ENCODE results near the gene NHERF1. TPM values are rescaled to one million over a fixed set of nuclear protein-coding genes. Genes with fewer than 3 reads are reported as not detected.
A peak's percentile ranks its signal among the peaks of the same experiment; 100 is the strongest.

The NHERF1 gene
- total RNA-seq, 2 experiments from 2014 or later: 254 to 281 TPM

GRCh38 chr17:74775409-74776043 is 27.1 kb downstream of the NHERF1 start:
- peak overlapping the region; percentile 98 for H3K4me3 Mint-ChIP-seq
- no peaks in the 10 kb centered on the region for H3K9me3 Mint-ChIP-seq
- ChIA-PET POLR2A (no interaction called here), CTCF (interaction anchor here (0.5 to 5.4 kb wide), 11 partner anchors 8 to 766 kb away, joined by 3 to 34 read pairs (median 4); partner anchors contain the start of gene RAB37)
- no peak for DNase-seq
- H3K36me3 Mint-ChIP-seq (ENCODE audit: low read depth): peaks cover 45% of the 10 kb centered on the region
- peak overlapping the region; percentile 90 for H3K27ac Mint-ChIP-seq
- peaks cover 72% of the 10 kb centered on the region for H3K4me1 Mint-ChIP-seq
- no peaks in the 10 kb centered on the region for H3K27me3 Mint-ChIP-seq

GRCh38 chr17:74776044-74776962 is 27.9 kb downstream of the NHERF1 start, which contains the start of gene NAT9:
Gene NAT9, minus strand, starts transcription at chr17:74776345. Its CDS starts 647 bp downstream, at chr17:74775698.
- peak; percentile 98 for DNase-seq
- Mint-ChIP-seq H3K4me3 (peak within 1 kb of the TSS; percentile 98), H3K36me3 (ENCODE audit: low read depth) (peaks cover 45% of the 10 kb centered on the region), H3K4me1 (peaks cover 74% of the 10 kb centered on the region), H3K27me3 (no peaks in the 10 kb centered on the region), H3K9me3 (no peaks in the 10 kb centered on the region), H3K27ac (peak within 1 kb of the TSS; percentile 90)
- ChIA-PET CTCF (interaction anchor here (0.7 to 5.4 kb wide), 11 partner anchors 9 to 119 kb away, joined by 3 to 34 read pairs (median 6); partner anchors contain the start of gene RAB37), POLR2A (no interaction called here)

- Mint-ChIP-seq H3K4me3 (peak overlapping the region; percentile 98), H3K27me3 (no peaks in the 10 kb centered on the region), H3K9me3 (no peaks in the 10 kb centered on the region), H3K36me3 (ENCODE audit: low read depth) (peaks cover 45% of the 10 kb centered on the region), H3K4me1 (peaks cover 81% of the 10 kb centered on the region), H3K27ac (peak overlapping the region; percentile 44)
- ChIA-PET POLR2A (no interaction called here), CTCF (interaction anchor here (0.9 to 5.4 kb wide), 9 partner anchors 10 to 120 kb away, joined by 4 to 34 read pairs (median 6); partner anchors contain the start of gene RAB37)
- no peak for DNase-seq
Observed at GRCh38 chr17:74776990-74777389, 28.6 kb downstream of the NHERF1 start.

GRCh38 chr17:74777901-74778515 is 29.6 kb downstream of the NHERF1 start:
- H3K4me3 Mint-ChIP-seq: peak overlapping the region; percentile 36
- H3K36me3 Mint-ChIP-seq (ENCODE audit: low read depth): peaks cover 44% of the 10 kb centered on the region
- peak overlapping the region; percentile 94 for H3K27ac Mint-ChIP-seq
- peaks cover 79% of the 10 kb centered on the region for H3K4me1 Mint-ChIP-seq
- ChIA-PET CTCF (interaction anchor here (0.7 to 3.3 kb wide), 6 partner anchors 13 to 121 kb away, joined by 3 to 15 read pairs (median 6); no protein-coding TSS in a partner anchor), POLR2A (no interaction called here)
- H3K9me3 Mint-ChIP-seq: no peaks in the 10 kb centered on the region
- H3K27me3 Mint-ChIP-seq: no peaks in the 10 kb centered on the region
- DNase-seq: no peak

GRCh38 chr17:74778960-74779359 is 30.5 kb downstream of the NHERF1 start:
- H3K27me3 Mint-ChIP-seq: no peaks in the 10 kb centered on the region
- H3K9me3 Mint-ChIP-seq: no peaks in the 10 kb centered on the region
- peak overlapping the region; percentile 94 for H3K27ac Mint-ChIP-seq
- ChIA-PET CTCF (interaction anchor here (0.7 to 3.3 kb wide), 7 partner anchors 8 to 122 kb away, joined by 3 to 15 read pairs (median 12); no protein-coding TSS in a partner anchor), POLR2A (interaction anchor here (0.5 kb wide), 1 partner anchor 90 kb away, joined by 3 read pairs; no protein-coding TSS in a partner anchor)
- peaks cover 74% of the 10 kb centered on the region for H3K4me1 Mint-ChIP-seq
- DNase-seq: no peak
- H3K36me3 Mint-ChIP-seq (ENCODE audit: low read depth): peaks cover 38% of the 10 kb centered on the region
- H3K4me3 Mint-ChIP-seq: peak overlapping the region; percentile 57

GRCh38 chr17:74779501-74779900 is 31.1 kb downstream of the NHERF1 start:
- CTCF ChIA-PET: interaction anchor here (1.0 to 3.3 kb wide), 7 partner anchors 9 to 34 kb away, joined by 4 to 15 read pairs (median 12); no protein-coding TSS in a partner anchor
- H3K36me3 Mint-ChIP-seq (ENCODE audit: low read depth): peaks cover 42% of the 10 kb centered on the region
- DNase-seq: no peak

GRCh38 chr17:74779948-74780400 is 31.5 kb downstream of the NHERF1 start:
- POLR2A ChIA-PET: no interaction called here
- peak overlapping the region; percentile 57 for H3K4me3 Mint-ChIP-seq

More at GRCh38 chr17:74779501-74779900, 31.1 kb downstream of the NHERF1 start:
- peak overlapping the region; percentile 57 for H3K4me3 Mint-ChIP-seq
- POLR2A ChIA-PET: interaction anchor here (0.5 kb wide), 1 partner anchor 90 kb away, joined by 3 read pairs; no protein-coding TSS in a partner anchor
- peaks cover 77% of the 10 kb centered on the region for H3K4me1 Mint-ChIP-seq
- peak overlapping the region; percentile 94 for H3K27ac Mint-ChIP-seq
- no peaks in the 10 kb centered on the region for H3K9me3 Mint-ChIP-seq
- H3K27me3 Mint-ChIP-seq: no peaks in the 10 kb centered on the region

GRCh38 chr17:74780443-74781238 is 32.2 kb downstream of the NHERF1 start:
- POLR2A ChIA-PET: no interaction called here
- Mint-ChIP-seq H3K27me3 (no peaks in the 10 kb centered on the region), H3K4me1 (peaks cover 83% of the 10 kb centered on the region), H3K36me3 (ENCODE audit: low read depth) (peaks cover 46% of the 10 kb centered on the region), H3K9me3 (no peaks in the 10 kb centered on the region), H3K4me3 (peak overlapping the region; percentile 57), H3K27ac (peak overlapping the region; percentile 94)
- peak; percentile 35 for DNase-seq
- CTCF ChIA-PET: interaction anchor here (0.5 to 3.3 kb wide), 9 partner anchors 8 to 178 kb away, joined by 3 to 15 read pairs (median 11); no protein-coding TSS in a partner anchor

More at GRCh38 chr17:74779948-74780400, 31.5 kb downstream of the NHERF1 start:
- Mint-ChIP-seq H3K27me3 (no peaks in the 10 kb centered on the region), H3K9me3 (no peaks in the 10 kb centered on the region), H3K36me3 (ENCODE audit: low read depth) (peaks cover 45% of the 10 kb centered on the region), H3K4me1 (peaks cover 81% of the 10 kb centered on the region), H3K27ac (peak overlapping the region; percentile 94)
- DNase-seq: peak; percentile 86
- CTCF ChIA-PET: interaction anchor here (0.5 to 3.3 kb wide), 8 partner anchors 9 to 179 kb away, joined by 3 to 15 read pairs (median 10); no protein-coding TSS in a partner anchor

GRCh38 chr17:74782571-74782970 is 34.1 kb downstream of the NHERF1 start:
- Mint-ChIP-seq H3K27ac (no peak overlapping the region), H3K9me3 (no peaks in the 10 kb centered on the region), H3K4me1 (peaks cover 81% of the 10 kb centered on the region), H3K27me3 (no peaks in the 10 kb centered on the region), H3K4me3 (no peak overlapping the region), H3K36me3 (ENCODE audit: low read depth) (peaks cover 49% of the 10 kb centered on the region)
- DNase-seq: no peak
- ChIA-PET POLR2A (no interaction called here), CTCF (interaction anchor here (1.6 to 1.9 kb wide), 2 partner anchors 29 to 125 kb away, joined by 3 to 4 read pairs; no protein-coding TSS in a partner anchor)

- H3K27ac Mint-ChIP-seq: peak overlapping the region; percentile 70
- POLR2A ChIA-PET: no interaction called here
- H3K9me3 Mint-ChIP-seq: no peaks in the 10 kb centered on the region
- H3K4me1 Mint-ChIP-seq: peaks cover 66% of the 10 kb centered on the region
- CTCF ChIA-PET: interaction anchor here (0.6 to 4.3 kb wide), 6 partner anchors 13 to 127 kb away, joined by 4 to 11 read pairs (median 5); no protein-coding TSS in a partner anchor
- DNase-seq: no peak
- peaks cover 40% of the 10 kb centered on the region for H3K36me3 Mint-ChIP-seq (ENCODE audit: low read depth)
- H3K27me3 Mint-ChIP-seq: no peaks in the 10 kb centered on the region
- no peak overlapping the region for H3K4me3 Mint-ChIP-seq
Observed at GRCh38 chr17:74784125-74784810, 35.8 kb downstream of the NHERF1 start.
